Measurements from ENCODE around the gene WIPF1. TPM values are rescaled to one million over a fixed set of nuclear protein-coding genes. Genes with fewer than 3 reads are reported as not detected.

WIPF1 gene
- total and polyA plus RNA-seq, 2 of the 13 experiments (the other 11 are each of a cell fraction or from before 2014, with no cell fraction given): 0.01 TPM; not detected in 1

DNA sequence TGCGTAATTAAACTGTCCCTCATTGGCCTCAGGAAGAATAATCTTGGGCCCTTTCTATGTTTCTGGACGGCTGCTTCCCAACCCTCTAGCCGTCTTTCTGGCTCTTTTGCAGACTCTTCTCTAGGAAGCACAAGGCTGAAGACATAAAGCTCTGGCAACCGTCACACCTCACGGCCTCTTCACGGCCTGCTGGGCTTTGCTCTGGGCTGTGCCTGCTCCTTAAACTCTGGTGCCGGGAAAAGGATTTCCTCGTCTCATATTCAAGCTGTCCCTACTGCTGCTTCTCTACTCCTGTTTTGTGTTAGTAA lies 36.0 kb upstream of the WIPF1 start:
- in situ Hi-C loops (cut with HindIII; ENCODE audit: extremely low pct_ligation_motif_present, low pct_unique_long_range_greater_than_20kb): no loop called here
- TF ChIP-seq TCF12 (IDR thresholded peaks at IDR 0.05) (no peak), TCF12 (CRISPR knock-in tag; IDR thresholded peaks at IDR 0.05) (no peak), ZFP36 (IDR thresholded peaks at IDR 0.05; ENCODE audit: borderline replicate concordance, low read depth, low read length, partially characterized antibody) (no peak), REL (CRISPR knock-in tag; conservative IDR thresholded peaks at IDR 0.05) (no peak), JARID2 (CRISPR knock-in tag; IDR thresholded peaks at IDR 0.05; ENCODE audit: insufficient replicate concordance) (no peak), ZNF574 (CRISPR knock-in tag; IDR thresholded peaks at IDR 0.05) (no peak), BRCA1 (CRISPR knock-in tag; IDR thresholded peaks at IDR 0.05) (no peak), KDM5B (CRISPR knock-in tag; IDR thresholded peaks at IDR 0.05; ENCODE audit: borderline replicate concordance) (no peak), JUNB (CRISPR knock-in tag; IDR thresholded peaks at IDR 0.05; ENCODE audit: borderline replicate concordance) (no peak), ZNF180 (CRISPR knock-in tag; IDR thresholded peaks at IDR 0.05; ENCODE audit: borderline replicate concordance, low read depth) (no peak), RCOR2 (CRISPR knock-in tag; IDR thresholded peaks at IDR 0.05) (no peak), ZNF563 (CRISPR knock-in tag; IDR thresholded peaks at IDR 0.05) (no peak), NR3C1 (CRISPR knock-in tag; IDR thresholded peaks at IDR 0.05) (no peak), RBAK (CRISPR knock-in tag; IDR thresholded peaks at IDR 0.05) (no peak), THRA (CRISPR knock-in tag; IDR thresholded peaks at IDR 0.05; ENCODE audit: borderline replicate concordance) (no peak)
- TF ChIP-seq, protein P1, sequence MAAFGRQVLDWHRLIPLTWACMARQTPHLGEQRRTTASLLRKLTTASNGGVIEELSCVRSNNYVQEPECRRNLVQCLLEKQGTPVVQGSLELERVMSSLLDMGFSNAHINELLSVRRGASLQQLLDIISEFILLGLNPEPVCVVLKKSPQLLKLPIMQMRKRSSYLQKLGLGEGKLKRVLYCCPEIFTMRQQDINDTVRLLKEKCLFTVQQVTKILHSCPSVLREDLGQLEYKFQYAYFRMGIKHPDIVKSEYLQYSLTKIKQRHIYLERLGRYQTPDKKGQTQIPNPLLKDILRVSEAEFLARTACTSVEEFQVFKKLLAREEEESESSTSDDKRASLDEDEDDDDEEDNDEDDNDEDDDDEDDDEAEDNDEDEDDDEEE (CRISPR knock-in tag; IDR thresholded peaks at IDR 0.05): no peak
- TF ChIP-seq, protein P2, sequence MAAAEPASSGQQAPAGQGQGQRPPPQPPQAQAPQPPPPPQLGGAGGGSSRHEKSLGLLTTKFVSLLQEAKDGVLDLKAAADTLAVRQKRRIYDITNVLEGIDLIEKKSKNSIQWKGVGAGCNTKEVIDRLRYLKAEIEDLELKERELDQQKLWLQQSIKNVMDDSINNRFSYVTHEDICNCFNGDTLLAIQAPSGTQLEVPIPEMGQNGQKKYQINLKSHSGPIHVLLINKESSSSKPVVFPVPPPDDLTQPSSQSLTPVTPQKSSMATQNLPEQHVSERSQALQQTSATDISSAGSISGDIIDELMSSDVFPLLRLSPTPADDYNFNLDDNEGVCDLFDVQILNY (CRISPR knock-in tag; conservative IDR thresholded peaks at IDR 0.05): no peak
- TF ChIP-seq, protein P3, sequence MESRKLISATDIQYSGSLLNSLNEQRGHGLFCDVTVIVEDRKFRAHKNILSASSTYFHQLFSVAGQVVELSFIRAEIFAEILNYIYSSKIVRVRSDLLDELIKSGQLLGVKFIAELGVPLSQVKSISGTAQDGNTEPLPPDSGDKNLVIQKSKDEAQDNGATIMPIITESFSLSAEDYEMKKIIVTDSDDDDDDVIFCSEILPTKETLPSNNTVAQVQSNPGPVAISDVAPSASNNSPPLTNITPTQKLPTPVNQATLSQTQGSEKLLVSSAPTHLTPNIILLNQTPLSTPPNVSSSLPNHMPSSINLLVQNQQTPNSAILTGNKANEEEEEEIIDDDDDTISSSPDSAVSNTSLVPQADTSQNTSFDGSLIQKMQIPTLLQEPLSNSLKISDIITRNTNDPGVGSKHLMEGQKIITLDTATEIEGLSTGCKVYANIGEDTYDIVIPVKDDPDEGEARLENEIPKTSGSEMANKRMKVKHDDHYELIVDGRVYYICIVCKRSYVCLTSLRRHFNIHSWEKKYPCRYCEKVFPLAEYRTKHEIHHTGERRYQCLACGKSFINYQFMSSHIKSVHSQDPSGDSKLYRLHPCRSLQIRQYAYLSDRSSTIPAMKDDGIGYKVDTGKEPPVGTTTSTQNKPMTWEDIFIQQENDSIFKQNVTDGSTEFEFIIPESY (CRISPR knock-in tag; IDR thresholded peaks at IDR 0.05): no peak
- Histone ChIP-seq H3K9me3 (ENCODE audit: low read length) (no peaks in the 10 kb centered on the region), H3K27ac (ENCODE audit: extremely low read length, insufficient read depth, low read length) (no peak overlapping the region), H3K4me2 (ENCODE audit: low read depth, low read length) (no peak overlapping the region), H3K4me3 (replicated peaks in 1 of 3; ENCODE audit: insufficient read depth in 1 of 3, low read depth in 2 of 3, low read length in 3 of 3) (no peak overlapping the region), H3K36me3 (replicated peaks in 1 of 2; ENCODE audit: control insufficient read depth in 1 of 2, insufficient read depth in 2 of 2, low read length in 2 of 2) (no peaks in the 10 kb centered on the region), H2AFZ (ENCODE audit: low read length) (no peak overlapping the region), H3K79me2 (ENCODE audit: insufficient read depth, low read length) (no peaks in the 10 kb centered on the region), H4K20me1 (ENCODE audit: insufficient read depth, low read length) (no peaks in the 10 kb centered on the region; the same call in 1 of the 2 replicates), H3K27me3 (ENCODE audit: control insufficient read depth in 1 of 2, insufficient read depth in 2 of 2, low read length in 2 of 2) (peaks cover 2 to 26% of the 10 kb centered on the region in 2 experiments; a peak in 3 of 5 replicates), H3K4me1 (ENCODE audit: insufficient read depth, low read length) (no peaks in the 10 kb centered on the region), H3K9ac (ENCODE audit: insufficient read depth, low read depth, low read length) (no peak overlapping the region)
- intact Hi-C loops (cut with micrococcal nuclease; ENCODE audit: unreplicated experiment): no loop called here
- FAIRE-seq (no peak), DNase-seq (ENCODE audit: low spot score) (no peak), ATAC-seq (no peak)
- no TSS peak for BruUV-seq (replicated peaks)
- POLR2A ChIA-PET: no interaction called here
- 42% methylated on average over 8 of the region's 8 CpGs for WGBS (ENCODE audit: low lambda C conversion rate)
- CTCF ChIA-PET (ENCODE audit: low intra/inter-chr PET ratio, low total read pairs): no interaction called here
